T1000 (cell line): Measurements from ENCODE around the gene CCNE1.
"Not testable (repeated sequence)": the region's sequence is repeated elsewhere in the genome, so short reads cannot be mapped to it uniquely, and the experiment has no call there.

Experiments used
- DNase-seq: peaks from one replicate; lab custom pipeline; 2025; ENCODE audit warnings: mixed read lengths; lab: John Stamatoyannopoulos, UW

Gene CCNE1

DNA sequence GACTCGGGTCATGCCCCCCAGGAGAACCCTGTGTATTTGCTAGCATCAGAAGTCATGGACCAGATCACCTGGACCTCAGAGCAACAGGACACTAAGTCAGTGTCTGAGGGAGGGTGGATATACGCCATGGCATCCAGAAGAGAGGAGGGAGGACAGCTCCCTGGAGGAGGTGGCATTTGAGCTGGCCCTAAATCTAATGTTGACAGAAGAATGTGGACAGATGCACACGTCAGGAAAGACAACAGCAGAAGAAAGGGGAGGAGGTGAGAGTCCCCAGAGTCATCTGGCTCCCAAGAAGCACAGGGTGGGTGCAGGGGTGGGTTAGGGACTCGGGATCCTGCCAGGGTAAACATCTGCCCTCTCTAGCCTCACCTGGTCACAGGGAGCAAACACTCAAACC lies 24.5 kb upstream of the CCNE1 start:
- no peak for DNase-seq

DNA sequence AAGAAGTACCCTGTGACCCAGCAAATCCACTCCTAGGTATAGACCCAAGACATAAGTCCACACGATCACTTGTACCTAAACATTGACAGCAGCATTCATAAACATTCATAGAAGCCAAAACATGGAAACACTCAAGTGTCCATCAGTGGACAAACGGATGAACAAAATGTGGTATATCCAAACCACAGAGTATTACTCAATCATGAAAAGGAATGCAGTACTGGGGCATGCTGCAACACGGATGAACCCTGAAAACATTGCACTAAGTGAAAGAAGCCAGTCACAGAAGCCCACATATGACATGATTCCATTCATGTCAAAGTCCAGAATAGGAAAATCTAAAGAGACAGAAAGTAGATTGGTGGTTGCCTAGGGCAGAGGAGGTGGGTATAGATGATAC lies 22.8 kb upstream of the CCNE1 start:
- DNase-seq = no peak

DNA sequence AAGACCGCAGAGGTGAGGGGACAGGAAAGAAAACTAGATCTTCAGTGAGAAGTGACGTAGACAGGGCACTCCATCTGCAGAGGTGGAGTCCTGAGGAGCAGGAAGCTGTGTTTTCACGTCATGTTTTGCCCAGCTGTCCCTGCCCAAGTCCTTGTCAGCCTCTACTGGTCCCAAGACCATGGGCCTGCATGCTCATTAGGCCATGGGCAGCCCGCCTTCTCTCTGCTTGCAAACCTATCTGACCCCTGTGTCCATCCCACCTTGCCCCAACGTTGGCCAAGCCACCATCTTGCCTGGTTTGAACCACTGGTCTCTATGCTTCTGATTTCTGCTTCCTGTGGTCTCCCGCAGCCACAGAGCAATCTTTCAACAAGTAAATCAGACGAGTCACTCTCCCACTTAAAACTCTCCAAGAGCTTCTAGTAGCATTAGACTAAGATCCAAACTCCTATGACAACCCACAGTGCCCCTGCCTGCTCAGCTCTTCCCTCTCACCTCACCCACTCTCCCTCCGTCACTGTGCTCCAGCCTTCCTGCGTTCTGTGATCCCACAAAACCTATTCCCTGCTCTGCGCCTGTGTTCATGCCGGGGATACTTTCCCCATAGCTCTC lies 18.6 kb upstream of the CCNE1 start:
- no peak for DNase-seq

DNA sequence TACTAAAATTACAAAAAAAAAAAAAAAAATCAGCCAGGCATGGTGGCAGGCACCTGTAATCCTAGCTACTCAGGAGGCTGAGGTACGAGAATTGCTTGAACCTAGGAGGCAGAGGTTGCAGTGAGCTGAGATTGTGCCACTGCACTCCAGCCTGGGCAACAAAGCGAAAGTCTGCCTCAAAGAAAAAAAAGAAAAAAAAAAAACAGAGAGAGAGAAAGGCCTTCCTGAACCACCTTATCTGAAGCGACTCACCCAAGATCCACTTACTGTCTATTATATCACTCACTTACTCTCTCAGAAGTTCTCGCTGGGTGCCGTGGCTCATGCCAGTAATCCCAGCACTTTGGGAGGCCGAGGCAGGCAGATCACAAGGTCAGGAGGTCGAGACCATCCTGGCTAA lies 17.3 kb upstream of the CCNE1 start:
- DNase-seq = not testable (repeated sequence)

DNA sequence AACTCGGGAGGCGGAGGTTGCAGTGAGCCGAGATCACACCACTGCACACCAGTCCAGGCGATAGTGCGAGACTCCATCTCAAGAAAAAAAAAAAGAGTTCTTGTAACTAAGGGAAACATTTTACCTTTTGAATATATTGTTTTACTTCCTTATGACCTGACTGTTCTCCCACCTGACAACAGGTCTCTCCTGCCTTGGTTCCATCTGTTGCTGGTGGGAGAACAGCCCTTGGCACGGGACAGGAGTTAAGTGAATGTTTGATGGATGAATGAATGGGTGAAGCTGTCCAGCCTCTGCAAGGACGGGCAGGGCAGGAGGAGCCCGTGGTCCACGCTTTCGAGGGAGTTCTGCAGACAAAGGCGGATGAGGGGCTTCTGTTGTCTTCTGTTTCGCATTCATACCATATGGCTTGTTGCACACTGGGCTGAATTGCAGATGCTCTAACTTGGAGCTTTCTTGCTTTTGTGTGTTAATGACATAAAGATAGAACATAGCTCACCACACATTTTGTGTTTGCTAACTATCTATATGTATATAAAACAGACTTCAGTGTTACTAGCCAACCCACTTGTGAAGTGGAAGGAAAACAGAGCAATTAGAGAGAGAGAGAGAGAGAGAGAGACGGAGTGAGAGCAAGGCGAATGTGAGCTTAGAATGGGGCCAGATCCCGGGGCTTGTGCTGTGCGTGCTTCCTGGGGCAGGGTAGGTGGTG lies 16.2 kb upstream of the CCNE1 start:
- DNase-seq = no peak

DNA sequence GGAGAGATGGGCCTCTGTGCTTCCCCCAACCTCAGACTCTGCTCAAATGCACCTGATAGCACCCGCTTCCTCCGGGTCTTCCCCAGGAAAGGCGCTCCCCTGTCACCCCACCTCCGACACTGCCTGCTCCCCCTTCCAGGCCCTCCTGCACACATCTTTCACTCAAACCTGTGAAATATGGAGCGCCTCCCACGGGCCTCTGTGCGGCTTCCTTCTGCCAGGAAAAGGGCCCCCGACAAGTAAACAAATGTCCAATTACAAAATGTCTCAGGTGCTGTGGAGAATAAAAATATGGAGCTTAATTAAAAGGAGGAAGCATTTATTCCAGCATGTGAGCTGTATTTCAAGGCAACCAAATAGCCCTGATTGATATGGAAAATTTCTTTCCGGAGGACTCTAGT lies 15.6 kb upstream of the CCNE1 start:
- DNase-seq = no peak

DNA sequence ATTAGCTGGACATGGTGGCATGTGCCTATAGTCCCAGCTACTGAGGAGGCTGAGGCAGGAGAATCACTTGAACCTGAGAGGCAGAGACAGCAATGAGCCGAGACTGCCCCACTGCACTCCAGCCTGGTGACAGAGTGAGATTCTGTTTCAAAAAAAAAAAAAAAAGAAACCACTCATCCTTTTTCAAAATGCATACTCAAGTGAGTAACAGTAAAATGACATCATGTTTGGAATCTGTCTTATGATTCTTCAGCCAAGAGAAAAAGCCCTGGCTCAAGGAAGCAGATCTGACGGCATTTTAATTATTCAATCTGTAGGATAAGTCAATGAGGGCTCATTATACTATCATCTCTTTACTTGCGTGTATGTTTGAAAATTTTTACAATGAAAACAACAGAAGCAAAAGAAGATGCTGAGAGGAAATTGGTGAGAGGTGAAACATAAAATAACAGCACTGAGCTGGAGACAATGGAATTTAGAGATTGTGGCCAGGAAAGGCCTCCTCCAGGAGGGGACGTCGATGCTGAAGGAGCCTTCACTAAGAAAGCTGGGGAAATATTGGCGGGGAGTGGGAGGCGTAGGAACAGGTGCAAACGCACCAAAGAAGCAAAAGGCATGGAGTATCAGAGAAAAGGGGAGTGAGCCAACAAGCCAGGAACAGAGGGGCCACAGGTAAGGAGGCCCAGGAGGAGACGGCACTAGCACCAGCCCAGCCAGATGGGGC lies 12.9 kb upstream of the CCNE1 start:
- DNase-seq = no peak

DNA sequence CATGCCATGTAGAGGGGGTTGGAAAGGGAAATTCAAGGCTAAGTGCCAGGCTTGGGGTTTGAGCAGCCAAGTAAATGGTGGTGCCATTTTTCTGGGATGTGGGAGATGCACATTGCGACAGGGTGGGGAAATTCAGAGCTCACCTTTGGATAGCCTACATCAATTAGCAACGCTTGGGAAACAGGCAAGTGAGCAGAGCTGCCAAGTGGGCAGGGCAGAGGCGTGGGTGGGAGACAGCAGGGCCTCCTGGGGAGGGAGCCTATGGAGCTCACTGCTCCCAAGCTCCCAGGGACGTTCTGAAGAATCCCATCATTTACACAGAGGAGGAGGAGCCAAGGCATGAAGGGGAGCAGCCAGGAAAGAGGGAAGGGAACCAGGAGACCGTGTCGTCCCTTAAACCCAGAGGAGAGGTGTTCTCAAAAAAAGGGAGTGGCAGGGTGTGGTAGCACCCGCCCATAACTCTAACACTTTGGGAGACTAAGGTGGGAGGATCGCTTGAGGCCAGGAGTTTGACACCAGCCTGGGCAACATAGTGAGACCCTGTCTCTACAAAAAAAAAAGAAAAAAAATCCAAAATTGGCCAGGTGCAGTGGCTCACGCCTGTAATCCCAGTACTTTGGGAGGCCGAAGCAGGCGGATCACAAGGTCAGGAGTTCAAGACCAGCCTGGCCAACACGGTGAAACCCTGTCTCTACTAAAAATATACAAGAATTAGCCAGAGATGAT lies 11.5 kb upstream of the CCNE1 start:
- no peak for DNase-seq

DNA sequence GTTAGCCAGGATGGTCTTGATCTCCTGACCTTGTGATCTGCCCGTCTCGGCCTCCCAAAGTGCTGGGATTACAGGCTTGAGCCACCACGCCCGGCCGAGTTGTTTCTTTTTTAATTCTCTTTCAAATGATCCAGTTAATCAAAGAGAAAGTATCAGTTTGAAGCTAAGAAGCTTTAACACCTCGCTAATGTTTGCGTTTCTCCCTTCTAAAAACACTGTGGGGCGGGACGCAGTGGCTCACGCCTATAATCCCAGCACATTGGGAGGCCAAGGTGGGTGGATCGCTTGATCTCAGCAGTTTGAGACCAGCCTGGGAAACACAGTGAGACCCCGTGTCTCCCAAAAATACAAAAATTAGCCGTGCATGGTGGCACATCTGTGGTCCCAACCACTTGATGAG lies 7.8 kb upstream of the CCNE1 start:
- not testable (repeated sequence) for DNase-seq

DNA sequence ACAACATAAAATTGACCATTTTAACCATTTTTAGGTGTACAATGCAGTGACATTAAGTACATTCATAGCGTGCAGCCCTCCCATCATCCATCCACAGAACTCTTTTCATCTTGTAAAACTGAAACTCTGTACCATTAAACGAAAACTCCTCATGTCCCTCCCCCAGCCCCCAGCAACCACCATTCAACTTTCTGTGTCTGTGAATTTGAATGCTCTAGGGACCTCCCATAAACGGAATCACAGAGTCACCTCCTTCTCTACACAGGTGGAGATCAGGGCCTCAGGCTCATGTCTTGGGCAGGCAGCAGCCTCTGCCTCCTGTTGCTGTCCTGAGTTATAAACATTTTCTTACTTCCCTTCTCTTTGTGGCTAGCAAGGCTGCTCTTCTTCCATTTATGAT lies 7.3 kb upstream of the CCNE1 start:
- no peak for DNase-seq

DNA sequence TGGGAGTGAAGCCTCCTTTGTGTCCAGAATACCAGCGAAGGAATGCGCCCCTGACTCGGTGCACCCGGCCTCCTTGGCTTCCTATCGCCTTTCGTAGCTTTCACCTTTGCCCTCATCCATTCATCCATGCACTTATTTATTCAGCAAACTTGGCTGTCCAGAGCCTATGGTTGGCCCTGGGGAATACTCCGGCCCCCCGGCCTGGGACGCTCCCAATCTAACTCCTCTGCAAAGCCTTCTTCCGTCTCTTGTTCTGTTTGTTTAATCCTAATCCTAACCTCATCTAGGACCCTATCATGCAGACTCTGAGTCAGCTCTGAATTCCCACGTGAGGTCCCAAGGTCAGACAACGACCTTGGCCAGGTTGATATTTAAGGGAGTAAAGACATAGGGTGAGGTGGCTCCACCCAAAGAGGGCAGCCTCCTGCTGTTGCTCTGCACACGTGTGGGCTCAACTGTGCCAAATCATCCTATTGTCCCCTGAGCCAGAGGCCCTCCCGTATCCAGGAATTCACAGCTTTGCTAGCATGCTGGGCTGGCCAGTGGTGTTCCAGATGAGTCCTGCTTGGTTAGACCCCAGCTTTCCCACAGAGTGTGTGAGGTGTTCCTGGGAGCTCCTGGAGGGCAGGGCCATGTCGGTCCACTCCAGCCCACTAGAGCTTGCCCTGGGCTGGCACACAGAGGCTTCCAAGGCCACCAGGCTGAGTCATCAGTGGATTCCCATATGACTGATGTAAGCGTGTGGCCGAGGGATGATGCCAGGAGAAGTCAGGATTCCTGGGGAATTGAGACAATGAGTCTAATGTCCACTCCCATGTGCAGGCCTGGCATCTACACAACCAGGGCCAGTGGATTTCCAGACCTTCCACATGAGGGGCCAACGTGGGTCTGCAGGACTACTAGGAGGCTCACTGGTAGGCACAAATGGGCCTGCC lies 6.5 kb upstream of the CCNE1 start:
- no peak for DNase-seq

DNA sequence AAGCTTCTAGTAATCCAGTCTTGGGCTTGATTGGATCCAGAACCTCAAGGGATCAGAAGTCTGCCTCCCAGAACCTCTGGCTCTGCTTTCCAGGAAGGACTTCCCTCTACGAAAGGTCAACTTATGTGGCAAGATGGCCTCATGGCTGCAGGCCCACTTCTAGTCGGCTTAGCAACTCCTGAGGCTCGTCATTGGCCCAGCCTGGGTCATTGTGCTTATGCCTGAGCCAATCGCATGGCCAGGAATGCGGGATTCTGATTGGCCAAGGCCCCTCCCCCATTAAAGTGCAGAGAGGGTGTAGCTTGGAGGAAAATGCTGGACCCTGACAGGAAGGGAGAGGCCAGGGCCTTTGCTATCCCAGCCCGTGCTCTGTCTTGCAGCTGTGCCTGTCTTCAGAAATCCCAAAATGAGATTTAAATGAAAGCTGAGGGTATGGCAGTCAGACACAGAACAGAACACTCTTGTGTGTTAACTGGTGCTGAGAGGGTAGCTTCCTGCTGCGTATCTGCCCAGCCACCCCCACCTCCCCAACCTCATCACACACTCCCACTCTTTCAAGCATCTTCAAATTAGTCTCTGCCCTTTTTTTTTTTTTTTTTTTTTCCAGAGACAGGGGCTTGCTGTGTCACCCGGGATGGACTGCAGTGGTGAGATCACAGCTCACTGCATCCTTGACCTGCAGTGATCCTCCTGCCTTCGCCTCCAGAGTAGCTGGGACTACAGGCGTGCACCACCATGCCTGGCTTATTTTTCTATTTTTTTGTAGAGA lies 5.5 kb upstream of the CCNE1 start:
- DNase-seq = no peak

DNA sequence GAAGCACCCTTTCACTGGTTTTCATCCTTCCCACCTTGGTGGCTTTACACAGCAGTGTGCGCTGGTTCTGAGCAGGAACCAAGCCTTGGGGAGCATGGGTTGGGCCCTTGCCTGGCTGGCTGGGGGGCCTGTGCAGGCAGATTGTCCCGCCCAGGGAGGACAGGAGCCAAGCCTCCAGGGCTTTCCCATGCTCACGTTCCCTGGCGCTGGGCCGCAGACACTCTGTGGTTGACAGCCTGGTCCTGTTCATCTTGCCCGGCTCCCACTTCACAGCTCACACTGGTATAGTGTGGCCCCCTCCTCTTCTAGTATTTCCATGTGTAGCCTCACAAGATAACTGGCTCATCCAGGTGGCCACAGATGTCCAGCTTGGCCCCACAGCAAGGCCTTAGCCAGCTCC lies 4.6 kb upstream of the CCNE1 start:
- DNase-seq = no peak

DNA sequence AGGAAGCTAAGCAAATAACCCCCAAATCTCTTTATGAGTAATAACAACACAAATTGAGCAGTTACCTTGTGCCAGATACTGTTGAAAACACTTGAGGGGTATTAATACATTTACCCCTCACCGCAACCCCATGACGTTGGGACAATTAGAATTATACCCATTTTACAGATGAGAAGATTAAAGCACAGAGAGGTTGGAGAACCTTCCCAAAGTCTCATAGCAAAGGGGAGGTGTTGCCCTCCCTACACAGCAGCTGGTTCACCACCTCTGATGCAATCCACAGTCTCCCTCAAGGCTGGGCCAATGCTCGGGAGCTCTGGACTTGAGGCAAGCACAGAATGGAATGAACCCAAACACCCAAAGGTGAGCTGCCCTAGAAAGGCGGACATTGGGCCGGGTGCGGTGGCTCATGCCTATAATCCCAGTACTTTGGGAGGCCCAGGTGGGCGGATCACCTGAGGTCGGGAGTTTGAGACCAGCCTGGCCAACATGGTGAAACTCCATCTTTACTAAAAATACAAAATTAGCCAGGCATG lies 3.9 kb upstream of the CCNE1 start:
- no peak for DNase-seq

DNA sequence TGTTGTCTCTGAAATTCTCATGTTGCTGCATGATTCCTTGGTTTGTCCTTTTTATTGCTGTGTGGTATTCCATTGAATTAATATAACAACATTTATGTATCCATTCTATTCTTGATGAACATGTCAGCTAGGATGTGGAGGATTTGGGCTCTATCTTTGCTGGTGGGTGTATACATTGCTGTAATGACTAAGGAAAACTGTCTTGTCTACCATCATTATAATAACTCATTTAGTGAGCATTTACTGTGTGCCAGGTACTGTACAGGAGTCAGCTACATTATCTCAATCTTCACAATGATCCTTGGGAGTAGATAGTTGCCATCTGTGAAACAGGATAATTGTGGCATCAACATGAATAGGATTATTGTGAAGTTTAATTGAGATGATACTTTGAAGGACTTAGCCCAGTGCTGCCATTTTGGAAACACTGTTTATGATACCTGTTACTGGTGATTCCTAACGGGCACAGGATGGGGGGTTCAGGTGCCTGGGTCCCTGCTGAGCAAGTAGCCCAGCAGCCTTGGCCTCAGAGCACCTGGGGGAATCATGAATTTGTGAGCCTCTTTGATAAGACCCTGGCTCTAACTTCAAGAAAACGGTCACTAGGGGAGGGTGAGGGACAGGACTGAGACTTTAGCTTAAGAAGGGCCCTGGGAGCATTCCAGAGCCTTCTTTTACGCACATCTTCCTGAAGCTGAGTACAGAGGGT lies 1.8 kb upstream of the CCNE1 start:
- no peak for DNase-seq

DNA sequence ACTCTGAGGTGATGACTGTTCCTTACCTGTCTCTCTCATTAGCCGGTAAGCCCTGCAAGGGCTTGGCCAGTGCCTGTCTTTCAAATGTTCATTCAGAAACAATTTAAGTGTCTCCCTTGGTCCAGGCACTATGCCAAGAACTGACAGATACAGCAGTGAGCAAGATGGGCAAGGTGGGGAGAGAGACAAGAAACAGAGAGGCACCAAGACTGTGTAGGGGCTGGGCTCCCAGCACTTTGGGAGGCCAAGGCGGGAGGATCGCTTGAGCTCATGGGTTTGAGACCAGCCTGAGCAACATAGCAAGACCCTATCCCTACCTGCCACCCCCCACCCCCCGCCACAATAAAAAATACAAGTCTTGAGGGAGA lies 1.3 kb upstream of the CCNE1 start:
- no peak for DNase-seq

DNA sequence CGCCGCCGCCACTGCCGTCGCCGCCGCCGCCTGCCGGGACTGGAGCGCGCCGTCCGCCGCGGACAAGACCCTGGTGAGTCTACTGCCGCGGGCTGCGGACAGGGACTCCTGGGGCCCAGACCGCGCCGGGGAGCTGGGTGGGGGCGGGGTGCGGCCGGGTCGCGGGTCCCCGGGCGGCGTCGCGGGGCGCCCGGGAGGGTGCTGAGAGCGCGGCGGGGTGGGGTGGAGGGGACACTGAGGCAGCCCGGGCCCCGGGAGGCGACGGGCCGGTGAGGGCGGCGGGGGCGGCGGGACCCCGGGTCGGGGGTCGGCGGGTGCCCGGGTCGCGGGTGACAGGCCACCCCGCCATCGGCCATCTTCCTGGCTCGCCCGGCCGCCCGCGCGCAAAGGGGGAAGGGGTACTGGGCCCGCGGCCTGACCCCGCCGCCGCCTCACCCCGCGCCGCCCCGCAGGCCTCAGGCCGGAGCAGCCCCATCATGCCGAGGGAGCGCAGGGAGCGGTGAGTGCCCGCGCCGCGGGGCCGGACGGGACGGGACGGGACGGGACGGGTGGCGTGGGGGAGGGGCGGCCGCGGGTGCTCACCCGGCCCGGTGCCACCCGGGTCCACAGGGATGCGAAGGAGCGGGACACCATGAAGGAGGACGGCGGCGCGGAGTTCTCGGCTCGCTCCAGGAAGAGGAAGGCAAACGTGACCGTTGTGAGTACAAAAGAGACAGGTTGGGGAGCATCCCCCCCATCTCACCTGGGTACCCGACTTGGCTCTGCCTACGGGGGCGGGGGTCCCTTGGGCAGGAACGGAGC lies 489 bp downstream of the CCNE1 start:
- DNase-seq = no peak

DNA sequence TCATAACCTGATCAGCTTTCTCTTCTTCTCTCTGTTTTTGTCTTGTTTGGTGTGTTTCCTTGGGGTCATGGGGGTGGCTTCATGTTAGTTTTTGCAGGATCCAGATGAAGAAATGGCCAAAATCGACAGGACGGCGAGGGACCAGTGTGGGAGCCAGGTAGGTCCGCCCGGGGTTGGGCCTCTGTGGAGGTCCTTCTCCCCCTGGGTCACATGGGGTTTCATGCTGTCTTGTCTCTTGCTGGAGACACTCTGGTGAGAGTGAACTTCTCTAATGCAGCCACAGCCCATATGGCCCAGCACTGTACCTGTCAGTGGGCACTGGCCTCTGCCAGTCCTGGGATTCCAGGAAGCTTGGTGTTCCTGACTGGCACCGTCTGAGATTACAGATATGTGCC lies 1.1 kb downstream of the CCNE1 start:
- DNase-seq = no peak

DNA sequence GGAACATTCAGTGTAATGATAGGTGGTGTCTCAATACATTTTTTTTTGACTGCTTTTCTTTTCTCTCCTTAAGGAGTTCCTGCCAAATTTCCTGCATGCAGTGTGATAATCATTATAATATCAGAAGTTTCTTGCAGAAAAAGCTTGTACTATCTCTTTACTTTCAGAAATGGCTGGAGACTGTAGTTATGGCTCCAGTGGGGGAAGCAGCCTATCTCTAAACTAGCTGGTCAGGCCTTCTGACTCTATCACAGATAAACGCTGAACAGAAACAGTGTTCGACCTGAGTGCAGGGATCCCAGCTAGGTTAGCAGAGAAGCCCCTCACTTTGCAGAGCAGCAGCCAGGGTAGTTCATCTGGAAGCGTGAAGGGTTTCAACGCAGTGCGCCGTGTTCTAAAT lies 1.9 kb downstream of the CCNE1 start:
- no peak for DNase-seq
